Sigmoid colon (tissue), 7 donors: ENCODE results near the gene RPL22. TPM values are rescaled to one million over a fixed set of nuclear protein-coding genes. Genes with fewer than 3 reads are reported as not detected.

Source experiments
- DNase-seq: peaks from one replicate; pipeline ENCODE4 v3.0.0-alpha.2; 2019
- H3K27ac ChIP-seq, 4 donors: fragments of 200-600 bp; sonication (generic); one replicate each; pipeline ENCODE4 v1.5.1; 2016 to 2019; ENCODE audit warnings: mild to moderate bottlenecking in 1 of 4
- H3K27me3 ChIP-seq, 3 donors: fragments of 200-600 bp; sonication (generic); one replicate each; pipeline ENCODE4 v1.5.1; 2019; ENCODE audit warnings: mild to moderate bottlenecking in 1 of 3
- H3K36me3 ChIP-seq, 4 donors: fragments of 200-600 bp; sonication (generic); one replicate each; pipeline ENCODE4 v1.5.1; 2016 to 2019
- H3K4me1 ChIP-seq, 4 donors: fragments of 200-600 bp; sonication (generic); one replicate each; pipeline ENCODE4 v1.5.1; 2017 to 2019
- H3K4me3 ChIP-seq, 4 donors: fragments of 200-600 bp; sonication (generic); one replicate each; pipeline ENCODE4 v1.5.1; 2017 to 2019; ENCODE audit warnings: mild to moderate bottlenecking in 2 of 4, moderate library complexity in 1 of 4
- H3K9me3 ChIP-seq, 4 donors: fragments of 200-600 bp in 3 of 4; sonication (generic) in 3 of 4; one replicate each; pipeline versions ENCODE4 v1.5.1 to v1.6.1; 2013 to 2019
- CTCF ChIP-seq, 4 experiments: fragments of 450-650 bp in 3 of 4; fragments of 200-600 bp in 1 of 4; IDR thresholded peaks; one replicate each; pipeline ENCODE4 v1.5.1; 2016 to 2019; ENCODE audit warnings: antibody characterized with exemption in 4 of 4, mild to moderate bottlenecking in 3 of 4, moderate library complexity in 2 of 4
- EP300 ChIP-seq, 4 donors: sonication (generic); formaldehyde crosslinking; IDR thresholded peaks; one replicate each; pipeline ENCODE4 v1.6.1; 2017; ENCODE audit warnings: antibody characterized with exemption in 4 of 4
- POLR2A ChIP-seq, 2 donors: fragments of 450-650 bp; IDR thresholded peaks; one replicate each; pipeline ENCODE4 v1.6.1; 2016; ENCODE audit warnings: antibody characterized with exemption in 2 of 2, mild to moderate bottlenecking in 2 of 2, moderate library complexity in 2 of 2
- POLR2AphosphoS5 ChIP-seq, 4 donors: sonication (generic); formaldehyde crosslinking; IDR thresholded peaks; one replicate each; pipeline ENCODE4 v1.6.1; 2017; ENCODE audit warnings: antibody characterized with exemption in 4 of 4
- WGBS, 2 donors: extraction: QIAGEN DNeasy Blood & Tissue Kit; methylation state at CpG; one replicate each; pipeline ENCODE4 v1.1.7; 2013; 5-methylcytosine and 5-hydroxymethylcytosine counted together
- intact Hi-C: fragments of 100-400 bp; cut with DNase I; formaldehyde crosslinking; loops from one replicate; pipeline ENCODE4 v1.15.1; 2023
- polyA plus RNA-seq, 3 donors: library from polyadenylated mRNA; stranded (reverse); fragments of 200-250 nt; gene quantifications; one replicate each; pipeline ENCODE4 v1.2.3, GENCODE V29; 2013
- total RNA-seq, 4 donors: library from RNA; depleted of rRNA; stranded (reverse); fragments of >200 nt; gene quantifications; one replicate each; pipeline ENCODE4 v1.1.0, GENCODE V29; 2016
- donor health status: healthy with polysubstance abuse.
- donor health status: Bipolar disorder and iron deficiency.
- donor health status: healthy.

Gene RPL22
- total and polyA plus RNA-seq, 7 donors, result 166 to 443 (median 267) TPM

GRCh38 chr1:6167391-6168303 lies 31.7 kb downstream of the RPL22 start:
- Histone ChIP-seq H3K4me3 (no peak overlapping the region), H3K27ac (no peak overlapping the region), H3K36me3 (no peaks in the 10 kb centered on the region), H3K27me3 (peaks cover 3 to 60% (median 15%) of the 10 kb centered on the region in 3 donors), H3K4me1 (no peaks in the 10 kb centered on the region), H3K9me3 (no peaks in the 10 kb centered on the region)
- no peak for DNase-seq
- WGBS, 2 donors, result 77 to 78% methylated on average over 34 of the region's 34 CpGs
- intact Hi-C loops, result no loop called here
- no peak for TF ChIP-seq CTCF (IDR thresholded peaks at IDR 0.05)
- no peak for TF ChIP-seq POLR2A (IDR thresholded peaks at IDR 0.05)
- no peak for TF ChIP-seq EP300 (IDR thresholded peaks at IDR 0.05)
- TF ChIP-seq POLR2AphosphoS5 (IDR thresholded peaks at IDR 0.05), result no peak

GRCh38 chr1:6166655-6167390 lies 32.6 kb downstream of the RPL22 start:
- H3K4me3 ChIP-seq, result no peak overlapping the region
- 73 to 79% methylated on average over 19 of the region's 19 CpGs for WGBS, 2 donors
- TF ChIP-seq CTCF (IDR thresholded peaks at IDR 0.05) (no peak), POLR2A (IDR thresholded peaks at IDR 0.05) (no peak), EP300 (IDR thresholded peaks at IDR 0.05) (no peak), POLR2AphosphoS5 (IDR thresholded peaks at IDR 0.05) (no peak)
- no peaks in the 10 kb centered on the region for H3K4me1 ChIP-seq
- no peaks in the 10 kb centered on the region for H3K36me3 ChIP-seq
- H3K9me3 ChIP-seq, result no peaks in the 10 kb centered on the region
- peaks cover 3 to 60% (median 11%) of the 10 kb centered on the region in 3 donors for H3K27me3 ChIP-seq
- H3K27ac ChIP-seq, result no peak overlapping the region
- no peak for DNase-seq
- intact Hi-C loops, result no loop called here

- intact Hi-C loops, result no loop called here
- H3K4me1 ChIP-seq, result no peaks in the 10 kb centered on the region
These were observed 33.2 kb downstream of the RPL22 start for GRCh38 chr1:6166221-6166620.

GRCh38 chr1:6165441-6165985 lies 33.9 kb downstream of the RPL22 start:
- intact Hi-C loops, result no loop called here
- Histone ChIP-seq H3K36me3 (no peaks in the 10 kb centered on the region), H3K27ac (no peak overlapping the region), H3K4me1 (no peaks in the 10 kb centered on the region), H3K4me3 (no peak overlapping the region), H3K9me3 (no peaks in the 10 kb centered on the region), H3K27me3 (peaks cover 5 to 60% (median 7%) of the 10 kb centered on the region in 3 donors)
- TF ChIP-seq POLR2A (IDR thresholded peaks at IDR 0.05) (no peak), EP300 (IDR thresholded peaks at IDR 0.05) (no peak), POLR2AphosphoS5 (IDR thresholded peaks at IDR 0.05) (no peak), CTCF (IDR thresholded peaks at IDR 0.05) (no peak)
- WGBS, 2 donors, result 64 to 73% methylated on average over 12 of the region's 12 CpGs
- DNase-seq, result no peak

More at GRCh38 chr1:6166221-6166620, 33.2 kb downstream of the RPL22 start:
- Histone ChIP-seq H3K27ac (no peak overlapping the region), H3K4me3 (no peak overlapping the region), H3K27me3 (peaks cover 4 to 60% (median 11%) of the 10 kb centered on the region in 3 donors), H3K9me3 (no peaks in the 10 kb centered on the region), H3K36me3 (no peaks in the 10 kb centered on the region)
- TF ChIP-seq EP300 (IDR thresholded peaks at IDR 0.05), result no peak
- TF ChIP-seq CTCF (IDR thresholded peaks at IDR 0.05), result no peak
- no peak for TF ChIP-seq POLR2AphosphoS5 (IDR thresholded peaks at IDR 0.05)
- no peak for TF ChIP-seq POLR2A (IDR thresholded peaks at IDR 0.05)
- WGBS, 2 donors, result 53 to 63% methylated on average over 10 of the region's 10 CpGs
- no peak for DNase-seq
